DMS153 treated with DMSO at 0.1 percent for 48 hours (cell line): ENCODE data around the gene SYNGAP1.
"Not testable (repeated sequence)": the region's sequence is repeated elsewhere in the genome, so short reads cannot be mapped to it uniquely, and the experiment has no call there.

Source experiments
- DNase-seq: peaks from one replicate; lab custom pipeline; 2025; ENCODE audit not compliant: unreplicated experiment; lab: John Stamatoyannopoulos, UW

The SYNGAP1 gene

DNA sequence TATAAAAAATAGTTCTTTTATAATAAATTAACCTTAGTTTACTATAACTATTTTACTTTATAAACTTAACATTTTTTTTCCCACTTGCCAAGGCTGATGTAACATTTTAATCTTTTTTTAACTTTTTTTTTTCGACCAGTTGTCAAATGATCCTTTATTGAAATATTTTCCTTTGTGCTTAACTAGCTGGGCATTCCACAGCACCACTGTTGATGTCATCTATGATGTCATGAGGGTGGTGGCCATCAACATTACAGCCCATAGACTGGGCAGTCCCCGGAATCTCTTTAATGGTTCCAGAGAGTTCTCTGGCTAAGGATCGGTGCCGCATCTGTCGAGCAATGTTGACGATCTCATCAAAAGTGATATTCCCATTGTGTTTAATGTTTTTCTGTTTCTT, 20.0 kb upstream of the SYNGAP1 start:
- DNase-seq = not testable (repeated sequence)

DNA sequence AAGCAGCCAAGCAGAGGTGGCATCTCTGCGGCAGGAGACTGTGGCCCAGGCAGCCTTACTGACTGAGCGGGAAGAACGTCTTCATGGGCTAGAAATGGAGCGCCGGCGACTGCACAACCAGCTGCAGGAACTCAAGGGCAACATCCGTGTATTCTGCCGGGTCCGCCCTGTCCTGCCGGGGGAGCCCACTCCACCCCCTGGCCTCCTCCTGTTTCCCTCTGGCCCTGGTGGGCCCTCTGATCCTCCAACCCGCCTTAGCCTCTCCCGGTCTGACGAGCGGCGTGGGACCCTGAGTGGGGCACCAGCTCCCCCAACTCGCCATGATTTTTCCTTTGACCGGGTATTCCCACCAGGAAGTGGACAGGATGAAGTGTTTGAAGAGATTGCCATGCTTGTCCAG, 15.0 kb upstream of the SYNGAP1 start:
- DNase-seq = no peak

GRCh38 chr6:33405386-33405940, 14.4 kb upstream of the SYNGAP1 start:
- no peak for DNase-seq

DNA sequence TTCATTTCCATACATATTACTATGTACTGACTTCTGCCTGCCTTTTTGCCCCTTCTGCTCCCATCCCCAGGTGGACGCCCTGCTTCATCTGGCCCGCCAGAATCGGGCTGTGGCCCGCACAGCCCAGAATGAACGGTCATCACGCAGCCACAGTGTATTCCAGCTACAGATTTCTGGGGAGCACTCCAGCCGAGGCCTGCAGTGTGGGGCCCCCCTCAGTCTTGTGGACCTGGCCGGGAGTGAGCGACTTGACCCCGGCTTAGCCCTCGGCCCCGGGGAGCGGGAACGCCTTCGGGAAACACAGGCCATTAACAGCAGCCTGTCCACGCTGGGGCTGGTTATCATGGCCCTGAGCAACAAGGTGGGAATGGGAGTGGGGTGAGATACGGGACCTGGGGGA, 13.7 kb upstream of the SYNGAP1 start:
- no peak for DNase-seq

DNA sequence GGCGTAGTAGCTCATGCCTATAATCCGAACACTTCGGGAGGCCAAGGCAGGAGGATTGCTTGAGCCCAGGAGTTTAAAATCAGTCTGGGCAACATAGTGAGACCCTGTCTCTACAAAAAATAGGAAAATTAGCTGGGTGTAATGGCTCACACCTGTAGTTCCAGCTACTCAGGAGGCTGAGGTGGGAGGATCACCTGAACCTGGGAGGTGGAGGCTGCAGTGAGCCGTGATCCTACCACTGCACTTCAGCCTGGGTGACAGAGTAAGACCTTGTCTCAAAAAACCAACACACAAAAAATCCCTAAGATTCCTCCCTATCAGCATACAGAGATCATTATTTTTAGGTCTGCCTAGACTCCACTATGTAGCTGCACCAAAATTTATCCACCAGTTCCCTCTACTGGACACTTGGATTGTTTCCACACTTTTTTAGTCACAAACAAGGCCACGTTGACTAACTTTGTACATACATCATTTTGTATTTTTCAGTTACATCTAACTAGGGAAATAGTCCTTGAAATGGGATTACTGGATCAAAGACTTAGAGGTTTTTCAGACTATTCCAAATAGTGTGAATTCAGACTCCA, 12.6 kb upstream of the SYNGAP1 start:
- DNase-seq = no peak

DNA sequence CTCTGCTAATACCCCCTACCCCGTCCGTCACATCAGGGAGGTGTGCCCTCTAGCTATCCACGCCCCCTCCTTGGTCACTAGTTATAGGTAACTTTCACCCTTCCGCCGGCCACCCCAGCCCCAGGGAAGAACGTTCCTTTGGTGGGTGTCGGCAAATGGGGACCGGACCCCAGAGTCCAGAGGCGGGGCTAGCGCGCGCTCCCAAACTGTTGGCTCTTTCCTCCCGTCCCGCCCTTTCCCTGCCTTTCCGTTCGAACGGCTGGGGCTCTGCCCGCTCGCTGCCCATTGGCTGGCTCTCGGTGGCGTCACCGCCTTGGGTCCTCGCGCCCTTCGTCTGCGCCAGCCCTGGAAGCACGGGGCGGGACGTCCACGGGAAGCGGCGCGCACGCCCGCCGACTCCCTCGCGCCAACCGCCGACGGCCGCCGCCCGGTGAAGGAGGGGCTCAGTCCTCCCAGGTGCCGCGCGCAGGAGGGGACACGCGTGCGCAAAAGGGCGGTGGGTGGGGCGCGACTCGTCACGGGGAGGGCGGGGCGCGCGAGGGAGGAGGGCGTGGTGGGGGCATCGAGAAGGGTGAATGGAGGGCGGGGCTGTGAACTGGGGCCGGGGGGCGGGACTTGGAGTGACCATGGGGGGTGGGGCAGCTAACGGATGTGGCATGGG, 9.7 kb upstream of the SYNGAP1 start:
- peak; percentile 93 for DNase-seq

GRCh38 chr6:33410711-33411631, 8.9 kb upstream of the SYNGAP1 start, which contains the start of gene PHF1:
PHF1 (plus strand) TSS chr6:33411014; CDS start chr6:33412264, 1,250 bp downstream.
- no peak for DNase-seq

DNA sequence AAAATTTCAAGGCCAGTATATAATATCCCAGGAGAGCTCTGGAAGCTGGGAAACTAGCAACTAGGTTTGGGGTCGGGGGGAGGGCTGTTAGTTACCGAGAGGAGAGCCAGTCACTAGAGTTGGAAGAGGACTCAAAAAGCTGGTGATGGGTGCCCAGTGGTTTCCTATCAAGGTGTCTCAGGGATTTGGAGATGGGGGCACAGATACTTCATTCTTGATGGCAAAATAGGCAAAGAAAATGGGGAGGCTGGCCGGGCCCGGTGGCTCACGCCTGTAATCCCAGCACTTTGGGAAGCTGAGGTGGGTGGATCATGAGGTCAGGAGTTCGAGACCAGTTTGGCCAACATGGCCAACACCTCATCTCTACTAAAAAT, 8.2 kb upstream of the SYNGAP1 start:
- no peak for DNase-seq

- DNase-seq = no peak
Observed at GRCh38 chr6:33412140-33413009, 7.5 kb upstream of the SYNGAP1 start.

GRCh38 chr6:33413241-33414120, 6.4 kb upstream of the SYNGAP1 start:
- DNase-seq = no peak

DNA sequence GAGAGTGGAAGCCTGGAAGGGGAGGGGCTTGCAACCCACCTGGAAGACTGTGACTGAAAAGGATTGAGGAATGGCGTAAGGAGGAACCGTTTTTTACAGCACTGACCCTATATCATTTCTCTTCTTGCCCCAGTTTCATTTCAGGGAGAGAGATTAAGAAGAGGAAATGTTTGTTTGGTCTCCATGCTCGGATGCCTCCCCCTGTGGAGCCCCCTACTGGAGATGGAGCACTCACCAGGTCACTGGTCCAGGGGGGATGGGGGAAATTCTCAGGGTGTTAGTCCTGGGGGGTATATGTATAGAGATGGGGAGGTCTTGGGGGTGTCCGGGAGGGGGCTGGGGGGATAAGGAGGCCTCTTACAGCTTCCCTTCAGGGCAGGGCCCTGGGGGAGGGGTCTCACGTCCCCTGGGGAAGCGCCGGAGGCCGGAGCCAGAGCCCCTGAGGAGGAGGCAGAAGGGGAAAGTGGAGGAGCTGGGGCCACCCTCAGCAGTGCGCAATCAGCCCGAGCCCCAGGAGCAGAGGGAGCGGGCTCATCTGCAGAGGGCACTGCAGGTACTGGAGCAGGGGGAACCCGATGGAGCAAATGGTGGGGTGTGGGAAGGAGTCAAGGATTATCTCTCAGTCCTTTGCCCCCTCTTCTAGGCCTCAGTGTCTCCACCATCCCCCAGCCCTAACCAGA, 5.1 kb upstream of the SYNGAP1 start:
- no peak for DNase-seq

- no peak for DNase-seq
Observed at GRCh38 chr6:33415831-33416230, 4.0 kb upstream of the SYNGAP1 start.

DNA sequence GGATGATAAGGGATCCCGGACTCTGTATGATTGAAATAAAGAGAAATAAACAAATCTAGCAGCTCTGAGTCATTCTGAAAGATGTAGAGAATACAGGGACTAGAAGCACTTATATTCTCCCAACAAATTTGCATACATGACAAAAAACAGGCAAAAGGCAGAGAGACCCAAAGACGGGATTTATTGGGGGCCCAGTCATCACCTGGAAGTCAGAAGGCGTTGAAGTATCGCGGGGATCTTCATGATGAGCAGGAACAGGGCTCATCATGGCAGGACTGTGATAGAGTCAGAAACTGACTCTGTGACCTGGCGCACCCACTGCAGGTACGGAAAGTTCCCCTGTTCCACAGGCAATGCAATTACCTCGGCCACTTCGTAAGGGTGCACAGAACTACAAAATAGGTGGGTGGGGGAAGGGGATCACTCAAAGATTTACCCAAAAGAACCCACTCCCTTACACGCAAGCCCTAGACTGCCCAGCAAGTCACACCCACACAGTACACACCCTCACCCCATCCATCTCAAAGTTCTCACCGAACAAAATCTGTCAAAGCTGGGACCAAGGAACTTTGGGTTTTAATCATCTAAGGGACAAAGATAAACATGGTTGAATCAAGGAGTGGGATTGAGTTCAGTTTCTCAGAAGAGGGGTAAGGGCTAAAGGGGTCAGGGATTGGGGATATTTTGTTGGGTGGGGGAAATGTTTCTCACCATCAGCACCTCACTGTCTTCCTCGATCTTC, 3.3 kb upstream of the SYNGAP1 start:
- DNase-seq = no peak

GRCh38 chr6:33417128-33417902, 2.5 kb upstream of the SYNGAP1 start:
- no peak for DNase-seq

- DNase-seq = peak; percentile 98
Observed at GRCh38 chr6:33417903-33418689, 1.8 kb upstream of the SYNGAP1 start, which contains the start of gene CUTA. CUTA (minus strand) TSS chr6:33418107; CDS start chr6:33418000, 107 bp downstream.

DNA sequence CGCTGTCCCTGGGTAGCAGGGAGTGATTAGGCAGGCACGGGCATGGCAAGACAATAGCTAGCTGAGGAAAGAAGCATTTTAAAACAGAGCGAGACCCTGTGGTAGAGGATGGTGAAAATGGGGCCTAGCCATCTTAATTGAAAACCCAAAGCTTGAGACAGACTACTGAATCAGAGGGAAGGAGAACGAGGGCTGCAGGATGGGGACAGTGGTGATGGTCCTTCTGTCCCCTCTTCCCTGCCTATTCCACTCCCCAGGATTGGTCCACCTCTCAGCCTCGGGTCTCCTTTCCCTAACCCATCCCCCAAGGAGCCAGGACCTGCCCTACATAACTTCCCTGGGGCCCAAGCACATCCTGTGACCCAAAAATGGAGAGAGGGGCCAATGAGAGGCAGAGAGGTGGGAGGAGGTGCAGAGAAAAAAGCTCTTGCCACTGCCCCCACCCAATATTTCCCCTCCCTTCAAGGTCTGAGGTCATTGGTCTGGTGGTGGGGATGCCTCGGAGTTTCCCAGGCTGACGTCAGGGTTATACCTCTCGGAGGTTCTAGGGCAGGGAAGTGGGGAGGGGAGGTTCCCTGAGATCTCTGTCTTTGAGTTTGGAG, 1.1 kb upstream of the SYNGAP1 start:
- DNase-seq = no peak
